ENCODE measurements around the gene PRDM16. TPM values are rescaled to one million over a fixed set of nuclear protein-coding genes. Genes with fewer than 3 reads are reported as not detected.

Gene PRDM16
- total RNA-seq, 1 experiment from 2014 or later, result 0.69 TPM

DNA sequence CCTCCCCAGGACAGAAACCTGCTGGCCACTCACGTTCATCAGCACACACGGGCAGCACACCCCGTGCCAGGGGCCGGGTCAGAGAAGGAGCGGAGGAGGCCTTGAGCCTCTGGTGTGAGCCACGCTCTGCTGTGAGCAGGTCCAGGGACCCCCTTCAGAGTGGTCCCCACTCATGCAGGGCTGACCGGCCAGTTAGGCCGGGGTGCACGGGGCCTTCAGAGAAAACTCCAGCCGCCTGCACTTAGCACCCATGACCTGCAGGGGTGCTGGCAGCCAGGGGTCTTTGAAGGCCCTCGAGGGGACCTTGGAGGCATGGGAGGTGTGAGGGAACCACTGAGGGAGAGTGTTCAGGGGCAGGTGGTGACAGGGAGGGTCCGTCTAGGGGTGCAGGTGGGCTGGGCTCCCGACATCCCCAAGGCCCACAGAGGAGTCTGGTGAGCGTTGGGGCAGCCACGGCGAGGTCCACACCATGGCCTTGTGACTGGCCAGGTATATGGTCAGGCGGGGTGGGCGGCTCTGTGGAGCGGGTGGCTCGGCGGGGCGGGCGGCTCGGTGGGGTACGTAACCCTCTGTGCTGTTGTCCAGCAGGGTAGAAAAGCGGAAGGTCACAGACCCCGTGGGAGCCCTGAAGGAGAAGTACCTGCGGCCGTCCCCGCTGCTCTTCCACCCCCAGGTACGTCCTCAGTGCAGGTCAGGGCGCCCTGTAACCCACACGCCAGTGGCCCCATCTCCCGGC lies 345.1 kb downstream of the PRDM16 start:
- Histone ChIP-seq H3K4me3 (ENCODE audit: insufficient read depth, low read depth, low read length) (no peak overlapping the region), H3K27me3 (ENCODE audit: control insufficient read depth, insufficient read depth, low read length) (no peaks in the 10 kb centered on the region), H3K36me3 (replicated peaks; ENCODE audit: control insufficient read depth, insufficient read depth, low read length) (no peaks in the 10 kb centered on the region)
- no peak for DNase-seq

DNA sequence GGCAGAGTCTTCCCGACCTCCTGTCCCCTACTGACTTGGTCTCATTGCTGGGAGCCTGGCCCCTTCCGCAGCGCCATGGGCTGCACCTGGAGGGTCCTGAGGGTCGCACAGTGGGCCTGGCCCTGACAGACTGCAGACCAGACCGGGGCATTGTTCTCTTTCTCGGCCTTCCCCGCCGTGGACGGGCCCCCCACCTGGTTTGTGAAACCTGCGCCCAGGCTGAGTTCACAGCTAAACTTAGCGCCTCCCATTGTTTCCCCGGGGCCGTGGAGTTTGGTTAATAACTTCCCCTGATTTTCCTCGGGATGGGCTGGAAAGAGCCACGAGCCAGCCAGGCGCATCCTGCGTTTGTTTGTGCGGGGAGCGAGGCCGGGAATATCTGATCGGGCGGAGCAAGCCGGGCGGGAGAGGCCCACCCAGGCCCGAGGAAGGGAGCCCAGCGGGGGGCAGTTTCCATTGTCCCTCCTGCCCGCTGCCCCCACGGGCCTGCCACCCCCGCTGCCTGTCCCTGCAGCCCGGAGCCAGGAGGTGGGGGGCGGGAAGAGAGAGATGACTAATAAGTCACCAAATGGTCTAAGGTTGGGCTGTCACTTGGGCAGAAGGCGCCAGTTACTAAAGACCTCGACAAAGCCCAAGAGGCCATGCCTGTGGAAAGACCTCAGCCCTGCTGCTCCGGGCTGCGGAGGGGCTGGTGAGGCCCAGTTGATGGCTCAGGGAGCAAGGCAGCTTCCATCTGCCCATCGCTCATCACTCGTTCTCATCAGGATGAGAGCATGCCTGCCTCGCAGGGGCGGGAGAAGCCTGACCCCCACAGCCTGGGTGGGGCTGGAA lies 346.5 kb downstream of the PRDM16 start:
- H3K36me3 ChIP-seq (replicated peaks; ENCODE audit: control insufficient read depth, insufficient read depth, low read length), result no peaks in the 10 kb centered on the region
- DNase-seq, result no peak
- H3K4me3 ChIP-seq (ENCODE audit: insufficient read depth, low read depth, low read length), result no peak overlapping the region
- H3K27me3 ChIP-seq (ENCODE audit: control insufficient read depth, insufficient read depth, low read length), result no peaks in the 10 kb centered on the region

DNA sequence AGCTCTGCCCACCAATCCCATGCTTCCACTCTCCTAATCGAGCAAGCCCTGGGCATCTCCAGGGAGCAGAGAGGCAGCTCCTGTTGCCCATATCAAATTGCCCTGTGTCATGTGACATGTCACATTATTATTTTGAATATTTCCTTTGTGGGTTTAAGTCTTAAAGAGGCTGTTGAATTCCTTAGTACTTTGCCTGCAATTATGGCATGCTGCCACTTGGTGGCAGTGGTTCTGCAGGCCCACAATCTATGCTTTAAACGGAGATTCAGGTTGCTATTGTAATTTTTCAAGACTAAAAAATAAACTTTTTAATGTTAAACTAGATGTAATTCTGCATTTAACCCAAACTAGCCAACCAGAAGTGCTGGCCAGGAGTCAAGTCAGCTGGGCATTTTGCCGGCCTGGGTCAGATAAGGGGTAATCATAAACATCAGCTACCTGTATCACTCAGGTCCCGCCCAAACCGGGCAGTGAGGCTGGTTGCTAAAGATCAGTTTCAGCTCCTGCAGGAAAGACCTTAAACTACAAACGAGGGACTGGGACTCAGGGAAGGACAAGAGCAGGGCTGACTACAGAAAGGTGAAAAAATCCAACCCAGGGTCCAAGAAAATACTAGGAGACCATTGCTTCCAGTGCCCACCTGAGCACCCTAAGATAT lies 348.2 kb downstream of the PRDM16 start:
- Histone ChIP-seq H3K27me3 (ENCODE audit: control insufficient read depth, insufficient read depth, low read length) (no peaks in the 10 kb centered on the region), H3K36me3 (replicated peaks; ENCODE audit: control insufficient read depth, insufficient read depth, low read length) (no peaks in the 10 kb centered on the region), H3K4me3 (ENCODE audit: insufficient read depth, low read depth, low read length) (no peak overlapping the region)
- DNase-seq, result no peak

DNA sequence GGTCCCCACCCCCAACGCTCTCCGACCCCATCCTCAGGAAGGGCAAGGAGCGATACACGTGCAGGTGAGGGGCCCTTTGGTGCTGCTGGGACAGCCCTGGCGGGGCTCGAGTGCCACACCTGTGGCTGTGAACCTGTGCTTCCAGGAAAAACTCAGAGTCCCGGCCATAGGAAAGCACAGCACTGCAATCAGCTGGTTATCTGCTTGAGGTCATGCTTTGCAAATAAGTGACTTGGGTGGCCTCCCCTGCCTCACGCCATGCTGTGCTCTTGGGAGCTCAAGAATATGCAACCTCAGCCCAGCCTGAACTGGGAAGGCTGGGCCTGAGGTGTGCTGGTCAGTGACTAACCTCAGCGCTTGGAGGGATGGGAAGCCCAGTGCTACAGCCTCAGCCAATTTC lies 348.9 kb downstream of the PRDM16 start:
- no peaks in the 10 kb centered on the region for H3K36me3 ChIP-seq (replicated peaks; ENCODE audit: control insufficient read depth, insufficient read depth, low read length)
- H3K4me3 ChIP-seq (ENCODE audit: insufficient read depth, low read depth, low read length), result no peak overlapping the region
- no peak for DNase-seq

DNA sequence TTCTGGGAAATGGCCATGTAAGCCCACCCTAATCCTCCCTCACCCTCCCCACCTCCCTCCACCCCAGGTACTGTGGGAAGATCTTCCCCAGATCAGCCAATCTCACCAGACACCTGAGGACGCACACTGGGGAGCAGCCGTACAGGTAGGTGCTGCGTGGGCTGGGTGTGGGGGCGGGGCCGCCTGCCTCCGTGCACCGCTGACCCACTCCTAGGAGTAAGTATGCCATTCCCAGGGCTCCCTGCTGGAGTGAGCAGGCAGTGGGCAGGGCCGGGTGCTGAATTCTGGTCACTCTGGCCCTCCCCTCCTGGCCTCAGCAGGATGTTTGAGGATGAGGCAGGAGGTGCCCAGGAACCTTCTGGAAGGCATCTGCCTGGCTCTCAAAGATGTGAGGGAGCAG lies 349.6 kb downstream of the PRDM16 start:
- no peak for DNase-seq
- Histone ChIP-seq H3K4me3 (ENCODE audit: insufficient read depth, low read depth, low read length) (no peak overlapping the region), H3K36me3 (replicated peaks; ENCODE audit: control insufficient read depth, insufficient read depth, low read length) (no peaks in the 10 kb centered on the region), H3K27me3 (ENCODE audit: control insufficient read depth, insufficient read depth, low read length) (no peaks in the 10 kb centered on the region)

More for the DNA sequence above, 348.9 kb downstream of the PRDM16 start:
- no peaks in the 10 kb centered on the region for H3K27me3 ChIP-seq (ENCODE audit: control insufficient read depth, insufficient read depth, low read length)

- H3K27me3 ChIP-seq (ENCODE audit: control insufficient read depth, insufficient read depth, low read length), result no peaks in the 10 kb centered on the region
- no peak overlapping the region for H3K4me3 ChIP-seq (ENCODE audit: insufficient read depth, low read depth, low read length)
- no peak for DNase-seq
- H3K36me3 ChIP-seq (replicated peaks; ENCODE audit: control insufficient read depth, insufficient read depth, low read length), result no peaks in the 10 kb centered on the region
Observed at GRCh38 chr1:3419415-3420204, 350.6 kb downstream of the PRDM16 start.

- H3K4me3 ChIP-seq (ENCODE audit: insufficient read depth, low read depth, low read length), result no peak overlapping the region
- DNase-seq, result no peak
- H3K36me3 ChIP-seq (replicated peaks; ENCODE audit: control insufficient read depth, insufficient read depth, low read length), result no peaks in the 10 kb centered on the region
- H3K27me3 ChIP-seq (ENCODE audit: control insufficient read depth, insufficient read depth, low read length), result no peaks in the 10 kb centered on the region
Observed at GRCh38 chr1:3420218-3420951, 351.4 kb downstream of the PRDM16 start.

DNA sequence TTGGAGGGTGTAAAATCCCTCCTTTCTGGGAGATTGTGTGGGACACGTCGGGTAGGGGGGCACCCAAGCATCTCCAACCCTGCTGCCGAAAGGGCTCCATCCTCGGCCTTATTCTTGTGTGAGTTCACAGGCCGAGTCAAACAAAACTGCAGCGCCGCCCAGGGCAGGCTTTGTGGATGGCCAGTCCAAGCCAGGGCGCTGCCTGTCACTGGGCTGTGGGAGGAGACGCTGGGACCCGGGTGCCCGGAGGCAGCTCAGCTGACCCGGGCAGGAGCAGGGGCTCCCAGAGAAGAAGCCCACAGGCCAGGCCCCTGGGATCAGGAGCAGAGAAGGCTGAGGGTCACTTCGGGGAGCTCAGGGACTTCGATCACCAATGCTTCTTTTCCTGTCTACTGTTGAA lies 353.6 kb downstream of the PRDM16 start:
- no peak for DNase-seq
- Histone ChIP-seq H3K27me3 (ENCODE audit: control insufficient read depth, insufficient read depth, low read length) (no peaks in the 10 kb centered on the region), H3K36me3 (replicated peaks; ENCODE audit: control insufficient read depth, insufficient read depth, low read length) (no peaks in the 10 kb centered on the region), H3K4me3 (ENCODE audit: insufficient read depth, low read depth, low read length) (no peak overlapping the region)

- H3K36me3 ChIP-seq (replicated peaks; ENCODE audit: control insufficient read depth, insufficient read depth, low read length), result no peaks in the 10 kb centered on the region
- no peaks in the 10 kb centered on the region for H3K27me3 ChIP-seq (ENCODE audit: control insufficient read depth, insufficient read depth, low read length)
- no peak overlapping the region for H3K4me3 ChIP-seq (ENCODE audit: insufficient read depth, low read depth, low read length)
- DNase-seq, result no peak
Observed at GRCh38 chr1:3423245-3423829, 354.3 kb downstream of the PRDM16 start.

- no peak for DNase-seq
- H3K36me3 ChIP-seq (replicated peaks; ENCODE audit: control insufficient read depth, insufficient read depth, low read length), result no peaks in the 10 kb centered on the region
- H3K4me3 ChIP-seq (ENCODE audit: insufficient read depth, low read depth, low read length), result no peak overlapping the region
- no peaks in the 10 kb centered on the region for H3K27me3 ChIP-seq (ENCODE audit: control insufficient read depth, insufficient read depth, low read length)
Observed at GRCh38 chr1:3423896-3424611, 355.1 kb downstream of the PRDM16 start.

DNA sequence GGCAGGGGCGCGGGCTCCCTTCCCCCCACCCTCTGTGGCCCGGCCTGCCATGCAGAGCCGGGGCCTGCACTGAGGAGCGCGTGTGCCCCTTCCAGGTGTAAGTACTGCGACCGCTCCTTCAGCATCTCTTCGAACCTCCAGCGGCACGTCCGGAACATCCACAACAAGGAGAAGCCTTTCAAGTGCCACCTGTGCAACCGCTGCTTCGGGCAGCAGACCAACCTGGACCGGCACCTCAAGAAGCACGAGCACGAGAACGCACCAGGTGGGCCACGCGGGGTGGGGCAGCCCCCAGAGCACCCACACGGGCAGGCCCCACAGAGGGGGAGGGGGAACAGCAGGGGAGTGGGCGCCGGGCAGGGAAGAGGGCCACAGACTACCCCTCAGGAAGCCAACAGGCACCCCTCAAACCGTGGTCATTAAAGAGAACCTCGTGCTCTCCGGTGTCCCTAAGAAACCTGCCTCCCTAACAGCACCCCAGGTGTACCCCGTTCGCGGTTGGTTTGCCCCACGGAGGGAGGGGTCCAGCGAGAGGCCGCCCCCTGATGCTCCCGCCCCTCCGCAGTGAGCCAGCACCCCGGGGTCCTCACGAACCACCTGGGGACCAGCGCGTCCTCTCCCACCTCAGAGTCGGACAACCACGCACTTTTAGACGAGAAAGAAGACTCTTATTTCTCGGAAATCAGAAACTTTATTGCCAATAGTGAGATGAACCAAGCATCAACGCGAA lies 356.6 kb downstream of the PRDM16 start:
- H3K27me3 ChIP-seq (ENCODE audit: control insufficient read depth, insufficient read depth, low read length), result no peaks in the 10 kb centered on the region
- no peaks in the 10 kb centered on the region for H3K36me3 ChIP-seq (replicated peaks; ENCODE audit: control insufficient read depth, insufficient read depth, low read length)
- DNase-seq, result no peak
- no peak overlapping the region for H3K4me3 ChIP-seq (ENCODE audit: insufficient read depth, low read depth, low read length)

GRCh38 chr1:3426956-3427535 lies 358.0 kb downstream of the PRDM16 start:
- no peak for DNase-seq
- H3K36me3 ChIP-seq (replicated peaks; ENCODE audit: control insufficient read depth, insufficient read depth, low read length), result no peaks in the 10 kb centered on the region
- no peaks in the 10 kb centered on the region for H3K27me3 ChIP-seq (ENCODE audit: control insufficient read depth, insufficient read depth, low read length)
- no peak overlapping the region for H3K4me3 ChIP-seq (ENCODE audit: insufficient read depth, low read depth, low read length)

All from H7 (cell line).